NCI-H748 treated with DMSO at 0.1 percent for 48 hours (cell line): ENCODE measurements around the gene TIGD4.

Experiments
- DNase-seq: peaks from one replicate; lab custom pipeline; 2025; lab: John Stamatoyannopoulos, UW

Gene TIGD4

DNA sequence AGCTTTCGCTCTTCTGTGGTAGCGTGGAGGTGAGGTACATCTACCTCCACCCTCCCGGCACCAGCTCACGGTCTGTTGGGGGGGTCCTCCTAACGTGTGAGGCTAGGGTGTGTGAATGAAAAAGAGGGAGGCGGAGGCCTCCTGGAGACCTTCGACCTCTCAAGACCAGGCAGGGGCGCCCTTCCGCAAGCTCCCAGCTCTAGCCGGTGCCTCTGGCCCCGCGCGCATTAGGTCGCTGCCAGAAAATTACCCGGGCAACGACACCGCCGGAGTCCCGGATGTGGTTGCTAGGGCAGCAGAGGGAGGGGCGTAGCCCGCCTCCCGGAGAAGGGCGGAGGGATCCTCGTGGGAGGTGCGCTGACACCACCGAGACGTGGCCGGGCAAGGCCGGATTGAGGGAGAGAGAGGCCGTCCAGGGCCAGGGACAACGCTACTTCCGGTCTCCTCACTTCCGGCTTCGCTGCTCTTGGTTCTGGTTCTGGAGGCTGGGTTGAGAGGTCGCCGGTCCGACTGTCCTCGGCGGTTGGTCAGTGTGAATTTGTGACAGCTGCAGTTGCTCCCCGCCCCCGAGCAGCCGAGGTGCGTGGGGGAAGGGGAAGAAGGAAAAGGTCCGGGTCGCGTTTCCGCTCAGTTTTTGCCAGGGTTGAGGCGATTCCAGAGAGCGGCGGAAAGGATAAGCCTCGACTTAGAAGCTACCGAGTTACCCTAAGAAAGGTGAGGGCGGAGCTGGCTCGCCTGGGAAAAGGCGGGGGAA is at the start of gene TIGD4, which contains the start of gene ARFIP1:
Gene TIGD4 (minus strand): TSS at position 218 of the 754 bp plus-strand sequence. CDS start 8,726 bp downstream, outside the sequence.
Gene ARFIP1 (plus strand): TSS at position 442 of the 754 bp plus-strand sequence. CDS start 49,680 bp downstream, outside the sequence.
- DNase-seq: peak; percentile 84

GRCh38 chr4:152828122-152828521 is 48.6 kb upstream of the TIGD4 start:
- DNase-seq: no peak

DNA sequence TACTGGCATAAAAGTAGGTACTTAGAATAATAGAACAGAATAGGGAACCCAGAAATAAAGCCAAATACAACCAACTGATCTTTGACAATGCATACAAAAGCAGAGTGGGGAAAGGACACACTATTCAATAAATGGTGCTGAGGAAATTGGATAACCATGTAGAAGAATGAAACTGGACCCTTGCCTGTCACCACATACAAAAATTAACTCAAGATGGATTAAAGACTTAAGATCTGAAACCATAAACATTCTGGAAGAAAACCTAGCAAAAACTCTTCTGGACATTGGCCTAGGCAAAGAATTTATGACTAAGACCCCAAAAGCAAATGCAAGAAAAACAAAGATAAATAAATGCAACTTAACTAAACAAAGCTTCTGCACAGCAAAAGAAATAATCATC is 45.8 kb upstream of the TIGD4 start:
- DNase-seq: no peak

DNA sequence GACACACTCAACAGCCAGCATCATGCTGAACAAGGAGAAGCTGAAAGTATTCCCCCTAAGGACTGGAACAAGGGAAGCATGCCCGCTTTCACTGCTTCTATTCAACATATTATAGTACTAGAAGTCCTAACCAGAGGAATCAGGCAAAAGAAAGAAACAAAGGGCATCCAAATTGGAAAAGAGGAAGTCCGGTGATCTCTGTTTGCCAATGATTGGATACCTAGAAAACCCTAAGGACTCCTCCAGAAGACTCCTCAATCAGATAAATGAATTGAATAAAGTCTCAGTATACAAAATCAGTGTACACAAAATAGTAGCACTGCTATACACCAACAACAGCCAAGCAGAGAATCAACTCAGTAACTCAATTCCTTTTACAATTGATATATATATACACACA is 45.0 kb upstream of the TIGD4 start:
- no peak for DNase-seq

DNA sequence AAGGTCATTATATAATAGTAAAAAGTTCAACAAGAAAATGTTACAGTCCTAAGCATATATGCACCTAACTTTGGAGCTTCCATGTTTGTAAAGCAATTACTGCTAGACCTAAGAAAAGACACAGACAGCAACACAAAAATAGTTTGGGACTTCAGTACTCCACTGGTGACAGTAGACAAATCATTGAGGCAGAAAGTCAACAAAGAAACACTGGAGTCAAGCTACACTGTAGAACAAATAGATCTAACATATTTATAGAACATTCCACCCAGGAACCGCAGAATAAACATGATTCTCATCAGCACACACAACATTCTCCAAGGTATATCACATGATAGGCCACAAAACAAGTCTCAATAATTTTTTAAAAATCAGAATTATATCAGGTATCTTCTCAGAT is 42.8 kb upstream of the TIGD4 start:
- no peak for DNase-seq

GRCh38 chr4:152820073-152820472 is 40.5 kb upstream of the TIGD4 start:
- no peak for DNase-seq

- no peak for DNase-seq
These were observed 39.6 kb upstream of the TIGD4 start for GRCh38 chr4:152819026-152819645.

- DNase-seq: no peak
These were observed 37.8 kb upstream of the TIGD4 start for GRCh38 chr4:152817331-152817730.

GRCh38 chr4:152815078-152815477 is 35.5 kb upstream of the TIGD4 start:
- no peak for DNase-seq

DNA sequence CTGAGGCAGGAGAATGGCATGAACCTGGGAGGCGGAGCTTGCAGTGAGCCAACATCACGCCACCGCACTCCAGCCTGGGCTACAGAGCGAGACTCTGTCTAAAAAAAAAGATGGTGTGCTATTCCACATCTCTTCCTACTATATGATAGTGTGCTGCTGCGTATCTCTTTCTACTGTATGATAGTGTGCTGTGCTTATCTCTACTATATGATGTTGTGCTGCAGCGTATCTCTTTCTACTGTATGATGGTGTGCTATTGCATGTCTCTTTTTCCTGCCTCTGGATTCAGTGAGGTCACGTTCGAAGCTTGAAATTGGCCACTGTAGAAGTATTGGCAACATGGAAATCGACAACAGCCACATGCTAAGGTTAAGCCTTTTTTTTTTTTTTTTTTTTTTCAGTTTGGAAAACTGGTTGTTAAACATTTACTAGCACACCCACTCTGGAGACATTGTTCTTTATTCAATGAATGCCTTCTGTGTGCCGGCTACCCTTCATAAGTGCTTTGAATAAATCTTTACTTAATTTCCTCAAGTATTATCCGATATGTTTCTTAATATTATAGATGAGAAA is 31.3 kb upstream of the TIGD4 start:
- no peak for DNase-seq

GRCh38 chr4:152808670-152809069 is 29.1 kb upstream of the TIGD4 start:
- no peak for DNase-seq

DNA sequence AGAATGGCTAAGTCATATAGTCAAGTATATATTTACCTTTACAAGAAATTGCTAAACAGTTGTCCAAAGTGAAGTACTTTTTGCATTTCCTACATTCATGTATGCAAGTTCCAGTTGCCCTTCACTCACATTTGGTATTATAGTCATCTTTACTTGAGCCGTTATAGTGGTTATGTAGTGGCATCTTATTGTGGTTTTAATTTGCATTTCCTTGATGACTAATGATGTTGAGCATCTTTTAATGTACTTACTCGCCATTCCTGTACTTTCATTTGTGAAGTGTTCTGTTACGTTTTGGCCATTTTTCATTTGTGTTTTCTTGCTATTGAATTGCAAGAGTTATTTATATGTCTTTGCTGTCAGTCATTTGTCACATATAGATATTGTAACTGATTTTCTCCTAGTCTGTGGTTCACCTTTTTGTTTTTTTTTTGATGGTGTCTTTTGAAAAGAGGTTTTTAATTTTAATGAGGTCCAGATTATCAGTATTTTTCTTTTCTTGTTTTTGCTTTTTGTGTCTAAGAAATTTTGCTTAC is 27.8 kb upstream of the TIGD4 start:
- DNase-seq: no peak

- DNase-seq: no peak
These were observed 27.1 kb upstream of the TIGD4 start for GRCh38 chr4:152806501-152807125.

GRCh38 chr4:152805818-152806217 is 26.3 kb upstream of the TIGD4 start:
- DNase-seq: no peak

DNA sequence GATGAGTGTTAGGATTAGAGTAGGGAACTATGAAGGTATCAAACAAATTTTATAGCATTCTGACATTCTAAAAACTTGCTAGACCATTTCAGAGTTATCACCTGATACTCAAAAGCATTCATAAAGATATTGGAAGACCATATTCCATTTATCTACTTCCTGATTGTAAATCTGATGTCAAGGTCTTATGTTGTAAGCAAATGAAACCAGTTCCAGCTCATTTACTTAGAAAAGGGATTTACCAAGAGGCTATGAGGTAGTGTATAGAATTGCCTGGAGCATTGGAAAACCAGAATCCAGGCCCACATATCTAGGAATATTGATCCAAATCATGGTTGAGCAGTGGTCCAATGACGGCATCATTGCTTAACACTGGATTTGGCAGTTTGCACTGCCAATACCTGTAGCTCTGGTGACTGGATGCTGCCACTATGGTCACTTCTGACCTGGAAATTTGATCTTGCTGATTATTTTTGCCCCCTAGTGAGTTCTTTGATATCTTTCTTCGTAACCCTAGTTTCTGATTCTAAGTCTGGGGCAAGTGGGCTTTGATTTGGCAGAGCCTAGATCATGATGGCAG is 25.6 kb upstream of the TIGD4 start:
- no peak for DNase-seq

DNA sequence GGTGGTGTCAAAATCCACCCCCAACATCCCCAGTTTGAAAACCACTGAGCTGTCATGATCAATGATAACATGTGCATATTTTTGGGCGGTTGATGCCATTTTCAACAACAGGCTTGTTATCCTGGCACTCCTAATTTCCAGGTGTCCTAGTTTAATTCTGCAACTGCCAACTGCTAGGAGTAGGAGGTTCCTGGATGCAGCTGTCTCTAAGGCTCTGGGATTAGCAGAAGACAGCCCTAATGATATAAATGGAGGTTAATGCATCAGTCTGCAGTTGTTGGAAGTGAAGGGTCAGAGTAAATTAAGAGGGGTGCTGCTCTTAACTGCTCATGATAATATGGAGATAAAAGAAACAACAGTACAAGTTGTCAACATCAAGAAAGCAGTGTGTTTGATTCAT is 24.0 kb upstream of the TIGD4 start:
- DNase-seq: no peak

DNA sequence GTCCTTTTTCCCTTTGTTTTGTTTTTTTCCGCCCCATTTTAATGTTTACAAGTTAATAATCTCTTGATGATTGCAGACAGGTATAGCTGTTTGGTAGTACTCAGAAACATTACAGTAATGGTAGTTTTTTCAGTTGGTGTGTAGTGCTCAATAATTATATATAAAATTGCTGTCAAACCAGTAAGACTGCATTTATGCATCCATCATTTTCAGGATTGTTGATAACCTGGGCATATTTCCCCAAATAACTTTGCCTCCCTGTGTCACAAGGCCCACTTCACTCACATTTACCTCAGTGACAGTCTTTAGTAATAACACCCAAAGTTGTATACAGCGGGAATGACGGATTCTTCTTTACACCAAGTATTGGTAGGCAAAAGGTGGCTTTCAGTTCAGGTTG is 16.4 kb upstream of the TIGD4 start:
- DNase-seq: no peak

DNA sequence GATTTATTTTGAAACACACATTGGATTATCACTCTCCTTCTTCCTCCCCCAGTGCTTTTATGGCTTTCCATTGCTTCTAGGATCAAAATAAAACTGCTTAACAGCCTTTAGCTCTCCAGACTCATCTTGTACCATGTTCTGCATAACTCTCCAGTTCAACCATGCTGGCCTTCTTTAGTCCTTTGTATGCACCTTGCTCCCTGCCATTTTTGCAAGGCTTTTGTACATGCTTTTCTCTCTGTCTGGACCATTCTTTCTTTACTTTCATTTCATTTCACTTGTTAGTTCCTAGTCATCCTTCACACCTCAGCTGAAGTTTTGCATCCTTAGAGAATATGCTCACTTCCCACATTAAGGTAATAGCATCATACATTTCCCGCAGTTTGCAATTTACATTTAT is 7.1 kb upstream of the TIGD4 start:
- DNase-seq: no peak

DNA sequence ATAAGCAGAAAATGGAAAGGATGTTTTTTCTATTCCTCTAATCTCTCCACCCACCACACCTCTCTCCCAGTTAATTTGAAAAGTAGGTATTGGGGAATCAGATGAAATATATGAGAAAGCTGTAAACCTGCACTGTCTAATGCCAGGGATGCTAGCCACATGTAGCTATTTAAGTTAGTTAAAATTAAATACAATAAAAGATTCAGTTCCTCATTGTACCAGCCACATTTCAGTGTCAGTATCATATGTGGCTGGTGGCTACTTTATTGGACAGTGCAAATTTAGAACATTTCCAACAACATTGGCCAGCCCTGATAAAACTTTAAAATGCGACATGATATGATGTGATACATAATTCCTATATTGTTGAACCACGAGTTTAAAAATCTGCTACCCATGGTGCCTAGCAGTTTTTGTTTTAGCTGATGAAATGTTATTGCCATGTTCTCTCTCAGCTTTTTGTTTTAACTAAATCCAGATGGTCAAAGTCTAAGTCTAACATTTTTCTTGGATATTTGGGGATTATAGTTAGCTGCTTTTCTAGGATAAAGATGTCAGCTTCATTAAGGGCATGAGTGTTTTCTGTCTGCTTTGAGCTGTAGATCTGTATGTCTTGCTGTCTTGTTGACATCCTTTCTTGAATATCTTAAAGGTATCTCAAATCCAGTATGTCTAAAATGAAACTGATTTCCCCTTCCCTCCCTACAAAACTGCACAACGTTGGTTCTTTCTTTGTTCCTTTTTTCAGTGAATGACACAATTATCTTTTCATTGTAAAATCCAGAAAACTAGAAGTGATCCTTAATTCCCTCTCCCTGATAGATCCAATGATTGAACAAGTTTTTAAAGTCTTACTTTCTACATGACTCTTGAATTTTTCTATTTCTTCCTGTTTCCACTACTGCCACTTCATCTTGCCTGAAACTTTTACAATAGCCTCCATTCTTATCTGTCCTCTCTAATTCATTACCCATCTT is 6.4 kb upstream of the TIGD4 start:
- no peak for DNase-seq

- DNase-seq: no peak
These were observed 5.2 kb upstream of the TIGD4 start for GRCh38 chr4:152784490-152785350.
